Gastroesophageal sphincter (tissue), 3 donors: ENCODE results near the gene B9D1.

Source experiments
- POLR2A ChIP-seq, 2 donors: fragments of 450-650 bp; IDR thresholded peaks; one replicate each; pipeline ENCODE4 v1.6.1; 2017; ENCODE audit warnings: antibody characterized with exemption in 2 of 2, mild to moderate bottlenecking in 2 of 2, moderate library complexity in 1 of 2
- POLR2AphosphoS5 ChIP-seq: sonication (generic); formaldehyde crosslinking; IDR thresholded peaks from one replicate; pipeline ENCODE4 v1.6.1; 2017; ENCODE audit warnings: antibody characterized with exemption
- TF ChIP-seq, protein P1 (sequence below), 4 experiments: fragments of 200-600 bp in 2 of 4; fragments of 450-650 bp in 2 of 4; sonication (generic) in 1 of 4; IDR thresholded peaks; one replicate each; pipeline ENCODE4 v1.5.1; 2017 to 2019; ENCODE audit warnings: antibody characterized with exemption in 4 of 4, mild to moderate bottlenecking in 2 of 4, moderate library complexity in 2 of 4

- TF ChIP-seq, protein P1, sequence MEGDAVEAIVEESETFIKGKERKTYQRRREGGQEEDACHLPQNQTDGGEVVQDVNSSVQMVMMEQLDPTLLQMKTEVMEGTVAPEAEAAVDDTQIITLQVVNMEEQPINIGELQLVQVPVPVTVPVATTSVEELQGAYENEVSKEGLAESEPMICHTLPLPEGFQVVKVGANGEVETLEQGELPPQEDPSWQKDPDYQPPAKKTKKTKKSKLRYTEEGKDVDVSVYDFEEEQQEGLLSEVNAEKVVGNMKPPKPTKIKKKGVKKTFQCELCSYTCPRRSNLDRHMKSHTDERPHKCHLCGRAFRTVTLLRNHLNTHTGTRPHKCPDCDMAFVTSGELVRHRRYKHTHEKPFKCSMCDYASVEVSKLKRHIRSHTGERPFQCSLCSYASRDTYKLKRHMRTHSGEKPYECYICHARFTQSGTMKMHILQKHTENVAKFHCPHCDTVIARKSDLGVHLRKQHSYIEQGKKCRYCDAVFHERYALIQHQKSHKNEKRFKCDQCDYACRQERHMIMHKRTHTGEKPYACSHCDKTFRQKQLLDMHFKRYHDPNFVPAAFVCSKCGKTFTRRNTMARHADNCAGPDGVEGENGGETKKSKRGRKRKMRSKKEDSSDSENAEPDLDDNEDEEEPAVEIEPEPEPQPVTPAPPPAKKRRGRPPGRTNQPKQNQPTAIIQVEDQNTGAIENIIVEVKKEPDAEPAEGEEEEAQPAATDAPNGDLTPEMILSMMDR (IDR thresholded peaks at IDR 0.05) = no peak
- TF ChIP-seq POLR2AphosphoS5 = no peak
- no peak for TF ChIP-seq POLR2A (IDR thresholded peaks at IDR 0.05)
These were observed 23.1 kb downstream of the B9D1 start for GRCh38 chr17:19339341-19339815.
